Left lung (tissue), 10 donors: ENCODE results near the gene SPSB1. TPM values are rescaled to one million over a fixed set of nuclear protein-coding genes. Genes with fewer than 3 reads are reported as not detected.

Source experiments
- ATAC-seq: fragments of 200-7000 bp; cut with Tn5 transposase; one replicate; pipeline ENCODE4 v1.9.1; 2020; ENCODE audit warnings: moderate library complexity
- DNase-seq, 4 donors: peaks; one replicate each; pipeline ENCODE4 v3.0.0-alpha.2; 2013 to 2020
- H3K27ac ChIP-seq, 2 donors: fragments of 200-600 bp; sonication (generic) in 1 of 2; one replicate each; pipeline versions ENCODE4 v1.5.0 to v1.8.0; 2020 to 2021
- H3K27me3 ChIP-seq, 2 donors: fragments of 200-600 bp; sonication (generic) in 1 of 2; one replicate each; pipeline versions ENCODE4 v1.5.0 to v1.8.0; 2020 to 2021
- H3K36me3 ChIP-seq, 2 donors: fragments of 200-600 bp; sonication (generic) in 1 of 2; one replicate each; pipeline versions ENCODE4 v1.5.0 to v1.8.0; 2020 to 2021
- H3K4me1 ChIP-seq, 2 donors: fragments of 200-600 bp; one replicate each; pipeline ENCODE4 v1.8.0; 2021
- H3K4me3 ChIP-seq, 2 donors: fragments of 200-600 bp; sonication (generic) in 1 of 2; one replicate each; pipeline versions ENCODE4 v1.5.0 to v1.8.0; 2020 to 2021; ENCODE audit warnings: mild to moderate bottlenecking in 1 of 2
- H3K9me3 ChIP-seq, 2 donors: fragments of 200-600 bp; sonication (generic) in 1 of 2; one replicate each; pipeline versions ENCODE4 v1.5.0 to v1.8.0; 2020 to 2021
- CTCF ChIP-seq, 2 donors: fragments of 200-600 bp; sonication (generic) in 1 of 2; IDR thresholded peaks; one replicate each; pipeline versions ENCODE4 v1.5.0 to v1.8.0; 2021; ENCODE audit warnings: antibody characterized with exemption in 2 of 2
- intact Hi-C, 2 donors: fragments of 100-400 bp; cut with DNase I; formaldehyde crosslinking; loops; one replicate each; pipeline versions ENCODE4 v1.11.2 to v1.14.2; 2022
- polyA plus RNA-seq, 6 donors: library from polyadenylated mRNA; unstranded; fragments of 120-200 nt; gene quantifications; one replicate each; pipeline ENCODE4 v1.2.1, GENCODE V29; 2013; ENCODE audit not compliant: insufficient read length in 6 of 6
- total RNA-seq, 2 donors: library from RNA; stranded (reverse); fragmentation: NEBNext Ultra II Directional; extraction: Animal tissue kit (Norgen Biotek cat#: 25700); gene quantifications; one replicate each; pipeline ENCODE4 v1.2.1, GENCODE V29; 2021
- donor health status: DM: no; HTN: yes; CAD: no.
- donor health status: DM: no; HTN: no; CAD: no.

SPSB1 gene
- total and polyA plus RNA-seq, 8 donors: 6.1 to 39.4 (median 7.9) TPM

GRCh38 chr1:9317072-9317471 lies 24.4 kb downstream of the SPSB1 start:
- intact Hi-C loops: no loop called here
- ATAC-seq (no peak), DNase-seq (no peak)
- peaks cover 13 to 54% of the 10 kb centered on the region in 2 donors for H3K4me1 ChIP-seq
- H3K36me3 ChIP-seq: no peaks in the 10 kb centered on the region
- no peaks in the 10 kb centered on the region for H3K27me3 ChIP-seq
- H3K9me3 ChIP-seq: no peaks in the 10 kb centered on the region
- H3K4me3 ChIP-seq: no peak overlapping the region
- H3K27ac ChIP-seq: peak overlapping the region in 1 of 2 donors; percentile 23
- no peak for TF ChIP-seq CTCF (IDR thresholded peaks at IDR 0.05)

- intact Hi-C loops: no loop called here
- Histone ChIP-seq H3K27me3 (no peaks in the 10 kb centered on the region), H3K36me3 (no peaks in the 10 kb centered on the region), H3K4me3 (no peak overlapping the region), H3K27ac (peak overlapping the region; percentile 13 to 23), H3K4me1 (peaks cover 13 to 58% of the 10 kb centered on the region in 2 donors), H3K9me3 (no peaks in the 10 kb centered on the region)
- DNase-seq (peak in 1 of 4 donors; percentile 61), ATAC-seq (no peak)
- no peak for TF ChIP-seq CTCF (IDR thresholded peaks at IDR 0.05)
Measured at GRCh38 chr1:9317591-9318417, 25.1 kb downstream of the SPSB1 start.

- Histone ChIP-seq H3K9me3 (no peaks in the 10 kb centered on the region), H3K4me1 (peaks cover 13 to 58% of the 10 kb centered on the region in 2 donors), H3K4me3 (no peak overlapping the region), H3K36me3 (no peaks in the 10 kb centered on the region), H3K27me3 (no peaks in the 10 kb centered on the region), H3K27ac (no peak overlapping the region)
- DNase-seq: peak in 1 of 4 donors; percentile 69
- TF ChIP-seq CTCF (IDR thresholded peaks at IDR 0.05): no peak
- intact Hi-C loops: no loop called here
- no peak for ATAC-seq
Measured at GRCh38 chr1:9319208-9319788, 26.6 kb downstream of the SPSB1 start.

GRCh38 chr1:9319789-9320519 lies 27.3 kb downstream of the SPSB1 start:
- intact Hi-C loops: no loop called here
- ATAC-seq: no peak
- Histone ChIP-seq H3K27me3 (no peaks in the 10 kb centered on the region), H3K27ac (no peak overlapping the region), H3K9me3 (no peaks in the 10 kb centered on the region), H3K4me3 (no peak overlapping the region), H3K36me3 (no peaks in the 10 kb centered on the region), H3K4me1 (peaks cover 13 to 58% of the 10 kb centered on the region in 2 donors)
- peak in 1 of 4 donors; percentile 71 for DNase-seq
- TF ChIP-seq CTCF (IDR thresholded peaks at IDR 0.05): no peak
